Bronchial epithelial cell (primary cell): ENCODE measurements around the gene PCTP. TPM values are rescaled to one million over a fixed set of nuclear protein-coding genes. Genes with fewer than 3 reads are reported as not detected.

Experiments
- DNase-seq: peaks from one replicate; pipeline ENCODE4 v3.0.0-alpha.2; 2010; ENCODE audit warnings: low read depth
- FAIRE-seq: peaks from 2 replicates; lab custom pipeline; 2011; peaks lifted over from hg19 to GRCh38; lab: Jason Lieb, UNC
- H3K27me3 ChIP-seq: 2 replicates; pipeline ENCODE4 v1.5.1; 2011; ENCODE audit warnings: low read length; ENCODE audit not compliant: control insufficient read depth, insufficient read depth
- H3K36me3 ChIP-seq: 2 replicates; pipeline ENCODE4 v1.5.1; 2011; ENCODE audit warnings: low read length; ENCODE audit not compliant: control insufficient read depth, insufficient read depth
- H3K4me3 ChIP-seq: 2 replicates; pipeline ENCODE4 v1.5.1; 2011; ENCODE audit warnings: mild to moderate bottlenecking, low read depth, low read length, control low read depth
- total RNA-seq: library from RNA; depleted of rRNA; stranded (reverse); fragments of >200 nt; gene quantifications from 2 replicates; pipeline ENCODE4 v1.2.1, GENCODE V29; 2014
- TF ChIP-seq, protein P1 (sequence below): IDR thresholded peaks from 2 replicates; pipeline ENCODE4 v1.5.1; 2011; ENCODE audit warnings: mild to moderate bottlenecking, moderate library complexity, low read length, control low read depth, inconsistent platforms; ENCODE audit not compliant: insufficient read depth, severe bottlenecking

Gene PCTP
- total RNA-seq, 1 donor from 2014 or later: 8.4 TPM

DNA sequence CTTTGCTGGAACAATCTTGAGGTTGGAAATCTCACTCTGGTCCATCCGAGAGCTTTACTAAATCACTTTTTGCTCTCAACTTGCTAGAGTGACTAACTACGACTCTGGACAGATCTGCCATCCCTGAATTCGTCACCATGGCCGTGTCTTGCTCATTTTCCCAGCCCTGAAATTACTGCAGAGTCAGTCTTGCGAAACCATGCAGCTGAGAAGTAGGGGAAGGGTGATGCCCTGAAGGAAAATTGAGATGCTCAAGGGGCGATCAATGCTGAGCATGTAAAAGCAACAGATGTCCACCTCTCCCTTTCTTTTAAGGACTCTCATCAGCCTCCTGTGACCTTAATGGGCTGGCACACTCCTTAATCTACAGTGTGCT lies 18.8 kb downstream of the PCTP start:
- no peaks in the 10 kb centered on the region for H3K27me3 ChIP-seq
- FAIRE-seq (no peak), DNase-seq (peak; percentile 85)
- TF ChIP-seq, protein P1, sequence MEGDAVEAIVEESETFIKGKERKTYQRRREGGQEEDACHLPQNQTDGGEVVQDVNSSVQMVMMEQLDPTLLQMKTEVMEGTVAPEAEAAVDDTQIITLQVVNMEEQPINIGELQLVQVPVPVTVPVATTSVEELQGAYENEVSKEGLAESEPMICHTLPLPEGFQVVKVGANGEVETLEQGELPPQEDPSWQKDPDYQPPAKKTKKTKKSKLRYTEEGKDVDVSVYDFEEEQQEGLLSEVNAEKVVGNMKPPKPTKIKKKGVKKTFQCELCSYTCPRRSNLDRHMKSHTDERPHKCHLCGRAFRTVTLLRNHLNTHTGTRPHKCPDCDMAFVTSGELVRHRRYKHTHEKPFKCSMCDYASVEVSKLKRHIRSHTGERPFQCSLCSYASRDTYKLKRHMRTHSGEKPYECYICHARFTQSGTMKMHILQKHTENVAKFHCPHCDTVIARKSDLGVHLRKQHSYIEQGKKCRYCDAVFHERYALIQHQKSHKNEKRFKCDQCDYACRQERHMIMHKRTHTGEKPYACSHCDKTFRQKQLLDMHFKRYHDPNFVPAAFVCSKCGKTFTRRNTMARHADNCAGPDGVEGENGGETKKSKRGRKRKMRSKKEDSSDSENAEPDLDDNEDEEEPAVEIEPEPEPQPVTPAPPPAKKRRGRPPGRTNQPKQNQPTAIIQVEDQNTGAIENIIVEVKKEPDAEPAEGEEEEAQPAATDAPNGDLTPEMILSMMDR: no peak
- no peak overlapping the region for H3K4me3 ChIP-seq
- peaks cover 4% of the 10 kb centered on the region for H3K36me3 ChIP-seq

DNA sequence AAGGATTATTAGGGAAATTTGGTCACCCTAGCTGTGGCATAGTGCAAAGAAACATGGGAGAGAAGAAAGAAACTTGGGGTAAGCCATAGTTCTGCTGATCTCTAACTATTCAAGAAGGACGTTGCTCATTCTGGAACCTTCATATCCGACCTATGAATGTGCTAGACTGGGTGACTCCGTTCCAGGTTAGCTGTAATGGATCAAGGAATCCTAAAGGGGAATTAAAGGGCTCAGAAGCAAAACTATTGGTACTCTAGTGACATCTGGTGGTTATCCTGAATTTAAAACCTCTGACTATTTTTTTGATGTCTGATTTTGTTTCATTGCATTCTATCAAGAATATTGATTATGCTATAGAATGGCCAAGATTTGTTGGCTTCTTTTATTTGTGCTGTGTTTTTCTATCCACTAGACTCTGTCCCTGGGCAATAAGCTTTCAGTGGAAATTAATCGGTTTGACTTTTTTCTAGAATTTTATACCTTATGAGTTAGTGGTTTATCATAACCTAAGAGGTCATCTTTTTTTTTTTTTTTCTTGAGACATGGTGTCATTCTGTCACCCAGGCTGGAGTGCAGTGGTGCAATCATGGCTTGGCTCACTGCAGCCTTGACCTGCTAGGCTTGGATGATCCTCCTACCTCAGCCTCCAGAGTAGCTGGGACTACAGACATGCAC lies 19.5 kb downstream of the PCTP start:
- FAIRE-seq: no peak
- peak; percentile 65 for DNase-seq
- Histone ChIP-seq H3K27me3 (no peaks in the 10 kb centered on the region), H3K4me3 (no peak overlapping the region), H3K36me3 (peaks cover 4% of the 10 kb centered on the region)
- TF ChIP-seq, protein P1: peak; percentile 37

DNA sequence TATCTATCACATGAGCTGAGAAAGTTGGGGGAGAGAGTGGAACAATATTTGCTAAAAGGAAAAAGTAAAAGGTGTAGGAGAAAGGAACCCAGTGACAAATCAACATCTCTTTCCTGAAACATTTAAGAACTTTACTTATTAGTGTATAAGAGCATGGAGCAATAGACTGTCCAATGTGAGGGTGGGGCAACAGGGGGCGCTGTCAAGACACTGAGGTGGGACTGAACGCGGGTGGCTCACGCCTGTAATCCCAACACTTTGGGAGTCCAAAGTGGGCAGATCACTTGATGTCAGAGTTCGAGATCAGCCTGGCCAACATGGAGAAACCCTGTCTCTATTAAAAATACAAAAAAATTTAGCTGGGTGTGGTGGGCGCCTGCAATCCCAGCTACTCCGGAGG lies 21.2 kb downstream of the PCTP start:
- no peak for FAIRE-seq
- TF ChIP-seq, protein P1: no peak

DNA sequence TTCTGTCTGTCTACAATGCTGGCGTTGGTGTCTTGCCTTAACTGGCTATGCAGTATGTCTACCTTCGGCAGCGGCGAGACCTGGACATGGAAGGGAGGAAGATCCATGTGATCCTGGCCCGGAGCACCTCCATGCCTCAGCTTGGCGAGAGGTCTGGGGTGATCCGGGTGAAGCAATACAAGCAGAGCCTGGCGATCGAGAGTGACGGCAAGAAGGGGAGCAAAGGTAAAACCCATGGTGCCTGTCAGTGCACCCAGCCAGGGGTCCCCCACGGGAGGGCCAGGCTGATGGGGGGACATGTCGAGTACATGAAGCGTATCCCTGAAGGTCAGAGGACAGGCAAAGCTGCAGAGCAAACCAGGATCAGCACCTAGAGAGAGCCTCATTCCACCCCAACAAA lies 22.8 kb downstream of the PCTP start:
- Histone ChIP-seq H3K36me3 (peaks cover 4% of the 10 kb centered on the region), H3K4me3 (no peak overlapping the region), H3K27me3 (no peaks in the 10 kb centered on the region)
- DNase-seq (no peak), FAIRE-seq (no peak)
- TF ChIP-seq, protein P1: no peak

More for the DNA sequence above, 21.2 kb downstream of the PCTP start:
- Histone ChIP-seq H3K36me3 (peaks cover 4% of the 10 kb centered on the region), H3K27me3 (no peaks in the 10 kb centered on the region), H3K4me3 (no peak overlapping the region)
- no peak for DNase-seq

DNA sequence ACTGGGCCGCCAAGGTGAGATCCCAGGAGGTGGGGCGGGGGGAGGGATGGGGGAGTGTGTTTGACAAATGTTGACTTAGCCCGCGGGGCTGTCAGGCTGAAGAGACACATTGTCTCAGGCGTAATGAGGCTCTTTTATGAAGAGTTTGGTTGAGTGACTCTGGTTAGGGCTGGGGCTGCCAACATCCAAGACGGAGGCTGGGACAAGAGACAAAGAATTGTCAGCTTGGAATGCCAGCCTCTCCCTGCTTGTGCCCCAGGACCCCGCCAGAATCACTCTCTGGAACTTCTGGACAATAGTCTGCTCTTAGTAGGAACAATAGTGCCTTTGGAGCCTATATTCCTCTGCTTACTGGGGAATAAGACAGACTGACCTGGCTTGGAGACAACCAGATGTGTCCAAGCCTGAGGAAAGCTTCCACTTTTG lies 24.0 kb downstream of the PCTP start:
- peaks cover 4% of the 10 kb centered on the region for H3K36me3 ChIP-seq
- FAIRE-seq: no peak
- no peak for DNase-seq
- H3K27me3 ChIP-seq: no peaks in the 10 kb centered on the region
- H3K4me3 ChIP-seq: no peak overlapping the region
- TF ChIP-seq, protein P1: no peak

DNA sequence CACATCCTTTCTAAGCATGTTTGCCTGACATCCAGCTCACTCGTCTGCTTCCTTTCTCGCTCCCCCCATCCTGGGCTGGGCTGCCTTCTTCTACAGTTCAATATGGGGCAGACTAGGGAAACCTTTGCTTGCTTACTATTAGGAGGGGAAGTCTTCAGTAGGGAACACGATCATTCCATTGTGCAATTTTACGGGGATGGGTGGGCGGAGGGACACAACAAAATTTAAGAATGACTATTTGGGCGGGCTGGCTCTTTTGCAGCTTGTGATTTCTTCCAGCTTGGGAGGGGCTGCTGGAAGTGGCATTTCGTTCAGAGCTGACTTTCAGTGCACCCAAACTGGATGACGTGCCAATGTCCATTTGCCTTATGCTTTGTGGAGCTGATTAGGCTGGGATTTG lies 25.4 kb downstream of the PCTP start:
- H3K36me3 ChIP-seq: peaks cover 1% of the 10 kb centered on the region
- DNase-seq (no peak), FAIRE-seq (no peak)
- TF ChIP-seq, protein P1: no peak
- H3K27me3 ChIP-seq: no peaks in the 10 kb centered on the region
- no peak overlapping the region for H3K4me3 ChIP-seq
